Esophagus squamous epithelium (tissue), 4 donors: ENCODE results near the gene HIPK4.

Source experiments
- CTCF ChIP-seq, 6 experiments: fragments of 450-650 bp in 4 of 6; fragments of 200-600 bp in 2 of 6; sonication (generic) in 2 of 6; IDR thresholded peaks; one replicate each; pipeline ENCODE4 v1.5.1; 2016 to 2019; ENCODE audit warnings: antibody characterized with exemption in 6 of 6, mild to moderate bottlenecking in 4 of 6, moderate library complexity in 4 of 6
- POLR2A ChIP-seq, 4 donors: fragments of 450-650 bp; IDR thresholded peaks; one replicate each; pipeline ENCODE4 v1.6.1; 2017; ENCODE audit warnings: antibody characterized with exemption in 4 of 4, mild to moderate bottlenecking in 4 of 4, moderate library complexity in 3 of 4

- TF ChIP-seq CTCF (IDR thresholded peaks at IDR 0.05) (no peak), POLR2A (IDR thresholded peaks at IDR 0.05) (no peak)
These were observed 23.4 kb upstream of the HIPK4 start, which contains the start of gene PRX for GRCh38 chr19:40413291-40413845.
